H9 (cell line): ENCODE measurements around the gene CD164. TPM values are rescaled to one million over a fixed set of nuclear protein-coding genes. Genes with fewer than 3 reads are reported as not detected.

ENCODE experiments used
- DNase-seq: peaks from one replicate; pipeline ENCODE4 v3.0.0-alpha.2; 2017
- H2AFZ ChIP-seq: one replicate; pipeline ENCODE4 v1.6.1; 2013; ENCODE audit warnings: mild to moderate bottlenecking, low read length, control low read depth, moderate library complexity
- H2AK5ac ChIP-seq: 2 replicates; pipeline ENCODE4 v1.6.1; 2013; ENCODE audit warnings: low read length, control low read depth, mixed read lengths; ENCODE audit not compliant: insufficient read length
- H2BK120ac ChIP-seq: one replicate; pipeline ENCODE4 v1.6.1; 2013; ENCODE audit warnings: low read depth, mild to moderate bottlenecking, low read length, control low read depth, inconsistent platforms; ENCODE audit not compliant: poor library complexity, severe bottlenecking
- H2BK12ac ChIP-seq: 2 replicates; pipeline ENCODE4 v1.6.1; 2013; ENCODE audit warnings: low read length, control low read depth, mixed read lengths, low read depth; ENCODE audit not compliant: insufficient read length
- H2BK15ac ChIP-seq: 2 replicates; pipeline ENCODE4 v1.6.1; 2013; ENCODE audit warnings: low read depth, low read length, control low read depth
- H2BK20ac ChIP-seq: one replicate; pipeline ENCODE4 v1.6.1; 2013; ENCODE audit warnings: low read depth, mild to moderate bottlenecking, low read length, control low read depth, inconsistent platforms; ENCODE audit not compliant: poor library complexity, severe bottlenecking
- H2BK5ac ChIP-seq: 2 replicates; pipeline ENCODE4 v1.6.1; 2013; ENCODE audit warnings: low read length, control low read depth, mixed read lengths; ENCODE audit not compliant: insufficient read length
- H3K14ac ChIP-seq: 2 replicates; pipeline ENCODE4 v1.6.1; 2013; ENCODE audit warnings: low read length, control low read depth; ENCODE audit not compliant: insufficient read depth
- H3K18ac ChIP-seq: 2 replicates; pipeline ENCODE4 v1.6.1; 2013; ENCODE audit warnings: low read depth, mild to moderate bottlenecking, mixed read lengths, low read length, control low read depth; ENCODE audit not compliant: insufficient read length
- H3K23ac ChIP-seq: 2 replicates; pipeline ENCODE4 v1.6.1; 2013; ENCODE audit warnings: low read length, control low read depth, mixed read lengths, low read depth; ENCODE audit not compliant: insufficient read length
- H3K23me2 ChIP-seq: 2 replicates; pipeline ENCODE4 v1.6.1; 2013; ENCODE audit warnings: low read depth, mild to moderate bottlenecking, mixed read lengths, low read length, control low read depth; ENCODE audit not compliant: insufficient read length, poor library complexity, severe bottlenecking
- H3K27ac ChIP-seq: 2 replicates; pipeline ENCODE4 v1.5.1; 2013; ENCODE audit warnings: low read length, control low read depth, mixed read lengths, low read depth; ENCODE audit not compliant: insufficient read length
- H3K27me3 ChIP-seq: 2 replicates; pipeline ENCODE4 v1.6.1; 2013; ENCODE audit warnings: low read length, control low read depth, inconsistent platforms; ENCODE audit not compliant: insufficient read depth
- H3K4ac ChIP-seq: 2 replicates; pipeline ENCODE4 v1.6.1; 2013; ENCODE audit warnings: low read depth, mild to moderate bottlenecking, control low read depth, inconsistent platforms, low read length, moderate library complexity
- H3K4me1 ChIP-seq: 2 replicates; pipeline ENCODE4 v1.6.1; 2013; ENCODE audit warnings: low read length, control low read depth, inconsistent platforms; ENCODE audit not compliant: insufficient read depth
- H3K4me2 ChIP-seq: 2 replicates; pipeline ENCODE4 v1.6.1; 2013; ENCODE audit warnings: low read length, control low read depth, mixed read lengths; ENCODE audit not compliant: insufficient read length, insufficient read depth
- H3K56ac ChIP-seq: 2 replicates; pipeline ENCODE4 v1.6.1; 2013; ENCODE audit warnings: low read depth, mild to moderate bottlenecking, mixed read lengths, low read length, control low read depth; ENCODE audit not compliant: insufficient read length
- H3K79me1 ChIP-seq: 2 replicates; pipeline ENCODE4 v1.6.1; 2013; ENCODE audit warnings: low read depth, mild to moderate bottlenecking, moderate library complexity, low read length, control low read depth, inconsistent platforms; ENCODE audit not compliant: insufficient read depth, poor library complexity, severe bottlenecking
- H3K79me2 ChIP-seq: 2 replicates; pipeline ENCODE4 v1.6.1; 2013; ENCODE audit warnings: low read length, control low read depth, inconsistent platforms; ENCODE audit not compliant: insufficient read depth
- H3K9ac ChIP-seq: 2 replicates; pipeline ENCODE4 v1.6.1; 2013; ENCODE audit warnings: low read length, control low read depth, mixed read lengths; ENCODE audit not compliant: insufficient read length; ENCODE audit errors: extremely low read depth
- H3K9me3 ChIP-seq: one replicate; pipeline ENCODE4 v1.6.1; 2013; ENCODE audit warnings: low read depth, low read length, inconsistent platforms; ENCODE audit not compliant: control insufficient read depth
- H3T11ph ChIP-seq: one replicate; pipeline ENCODE4 v1.6.1; 2013; ENCODE audit warnings: mild to moderate bottlenecking, low read length, control low read depth, inconsistent platforms
- H4K20me1 ChIP-seq: one replicate; pipeline ENCODE4 v1.6.1; 2013; ENCODE audit not compliant: control insufficient read depth, insufficient read length, insufficient read depth
- H4K5ac ChIP-seq: 2 replicates; pipeline ENCODE4 v1.6.1; 2013; ENCODE audit warnings: low read depth, mild to moderate bottlenecking, mixed read lengths, low read length, control low read depth; ENCODE audit not compliant: insufficient read length
- H4K8ac ChIP-seq: replicated peaks from 2 replicates; pipeline ENCODE4 v1.6.1; 2013; ENCODE audit warnings: low read length, control low read depth, mixed read lengths, low read depth; ENCODE audit not compliant: insufficient read length
- H4K91ac ChIP-seq: 2 replicates; pipeline ENCODE4 v1.6.1; 2013; ENCODE audit warnings: low read depth, mild to moderate bottlenecking, moderate library complexity, mixed read lengths, low read length, control low read depth; ENCODE audit not compliant: insufficient read length
- H3K27ac Mint-ChIP-seq, 3 experiments: 2 replicates in 2 of 3; 3 replicates in 1 of 3; pipeline ENCODE4 v1.8.0; 2020 to 2021; ENCODE audit warnings: mixed read lengths in 3 of 3, mild to moderate bottlenecking in 1 of 3, moderate library complexity in 1 of 3
- H3K27me3 Mint-ChIP-seq: 2 replicates; pipeline ENCODE4 v1.8.0; 2021; ENCODE audit warnings: low read depth, mild to moderate bottlenecking, moderate library complexity, mixed read lengths
- H3K36me3 Mint-ChIP-seq, 3 experiments: 2 replicates in 2 of 3; 3 replicates in 1 of 3; pipeline ENCODE4 v1.8.0; 2020 to 2021; ENCODE audit warnings: low read depth in 3 of 3, mixed read lengths in 3 of 3; ENCODE audit not compliant: insufficient read depth in 1 of 3
- H3K4me1 Mint-ChIP-seq, 2 experiments: 2 replicates each; pipeline ENCODE4 v1.8.0; 2020; ENCODE audit warnings: mixed read lengths in 2 of 2
- H3K4me3 Mint-ChIP-seq, 2 experiments: 2 replicates in 1 of 2; 3 replicates in 1 of 2; pipeline ENCODE4 v1.8.0; 2020 to 2021; ENCODE audit warnings: mild to moderate bottlenecking in 2 of 2, mixed read lengths in 2 of 2, moderate library complexity in 1 of 2
- H3K9me3 Mint-ChIP-seq, 2 experiments: 2 replicates in 1 of 2; 3 replicates in 1 of 2; pipeline ENCODE4 v1.8.0; 2020; ENCODE audit warnings: mild to moderate bottlenecking in 2 of 2, mixed read lengths in 2 of 2, moderate library complexity in 1 of 2
- CTCF ChIP-seq: fragments of 200-600 bp; sonication (generic); conservative IDR thresholded peaks from 3 replicates; pipeline ENCODE4 v1.8.0; 2021; ENCODE audit warnings: antibody characterized with exemption, mild to moderate bottlenecking
- WGBS: extraction: QIAGEN DNeasy Blood & Tissue Kit; methylation state at CpG from one replicate; pipeline ENCODE4 v1.1.7; 2013; ENCODE audit warnings: missing lambda C conversion rate, low lambda C conversion rate, mixed read lengths; ENCODE audit not compliant: insufficient read length; ENCODE audit errors: extremely low coverage; 5-methylcytosine and 5-hydroxymethylcytosine counted together
- total RNA-seq: library from RNA; stranded (reverse); gene quantifications from 2 replicates; pipeline ENCODE4 v1.2.1, GENCODE V29; 2021

The CD164 gene
- total RNA-seq, 1 experiment from 2014 or later: 130 TPM

DNA sequence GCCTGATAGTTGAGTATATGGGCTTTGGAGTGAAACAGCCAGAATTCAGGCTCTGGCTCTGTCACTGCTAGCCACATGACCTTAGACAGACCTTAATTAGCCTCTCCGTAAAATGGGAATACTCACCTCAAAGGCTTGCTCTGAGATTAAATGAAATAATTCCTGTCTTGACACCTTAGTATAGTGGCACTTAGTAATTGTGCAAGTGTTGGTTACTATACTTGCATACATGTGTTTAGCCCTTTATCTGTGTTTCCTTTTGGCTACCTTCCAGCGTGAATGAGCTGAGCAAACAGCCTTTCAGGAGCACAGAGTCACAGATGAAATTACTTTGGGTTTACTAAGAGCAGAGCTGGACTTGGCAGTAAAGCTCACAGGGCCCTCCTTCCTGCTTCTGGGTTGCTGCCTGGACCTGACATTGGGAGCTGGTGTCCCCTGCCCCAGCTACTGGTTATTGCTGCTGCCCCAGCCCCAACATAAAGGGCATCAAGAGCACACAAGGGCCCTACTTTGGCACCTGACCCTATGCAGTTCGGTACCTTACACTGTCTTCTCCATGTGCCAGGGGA, 32.8 kb downstream of the CD164 start:
- no peak overlapping the region for H3K4ac ChIP-seq
- H3T11ph ChIP-seq: no peak overlapping the region
- no peak overlapping the region for H3K56ac ChIP-seq
- H2AFZ ChIP-seq: no peak overlapping the region
- H3K27ac ChIP-seq: no peak overlapping the region
- H3K9me3 ChIP-seq: no peaks in the 10 kb centered on the region
- Mint-ChIP-seq H3K4me1 (peaks cover 0 to 1% of the 10 kb centered on the region in 2 experiments; a peak in 3 of 4 replicates), H3K9me3 (no peaks in the 10 kb centered on the region), H3K27me3 (no peaks in the 10 kb centered on the region), H3K27ac (no peak overlapping the region), H3K4me3 (no peak overlapping the region), H3K36me3 (peaks cover 0 to 6% (median 3%) of the 10 kb centered on the region in 3 experiments; a peak in 2 of 7 replicates)
- H4K91ac ChIP-seq: no peak overlapping the region
- H4K20me1 ChIP-seq: no peaks in the 10 kb centered on the region
- no peak overlapping the region for H3K4me2 ChIP-seq
- H4K5ac ChIP-seq: no peak overlapping the region
- no CpG with 5 or more reads among the region's 3 CpGs for WGBS
- no peak overlapping the region for H2BK12ac ChIP-seq
- no peak overlapping the region for H2BK15ac ChIP-seq
- no peak overlapping the region for H2AK5ac ChIP-seq
- no peak overlapping the region for H2BK20ac ChIP-seq
- no peak overlapping the region for H2BK120ac ChIP-seq
- no peak overlapping the region for H3K9ac ChIP-seq
- DNase-seq: no peak
- no peak overlapping the region for H2BK5ac ChIP-seq
- H3K27me3 ChIP-seq: no peaks in the 10 kb centered on the region
- H3K79me2 ChIP-seq: no peaks in the 10 kb centered on the region
- H4K8ac ChIP-seq: no peak overlapping the region
- no peak overlapping the region for H3K23ac ChIP-seq
- no peaks in the 10 kb centered on the region for H3K4me1 ChIP-seq
- no peak for TF ChIP-seq CTCF
- H3K79me1 ChIP-seq: no peaks in the 10 kb centered on the region
- H3K18ac ChIP-seq: no peak overlapping the region
- H3K14ac ChIP-seq: no peak overlapping the region; the same call in 1 of the 2 replicates
- no peaks in the 10 kb centered on the region for H3K23me2 ChIP-seq
